ENCODE measurements around the gene TMTC2. TPM values are rescaled to one million over a fixed set of nuclear protein-coding genes. Genes with fewer than 3 reads are reported as not detected.

Gene TMTC2
- total RNA-seq, 1 donor from 2014 or later = 99.3 TPM

- H3K36me3 Mint-ChIP-seq (ENCODE audit: unreplicated experiment) = no peaks in the 10 kb centered on the region
- H3K4me1 Mint-ChIP-seq (ENCODE audit: low read depth, unreplicated experiment) = no peaks in the 10 kb centered on the region
- H3K27me3 Mint-ChIP-seq (ENCODE audit: unreplicated experiment) = no peaks in the 10 kb centered on the region
- no peak overlapping the region for H3K4me3 Mint-ChIP-seq (ENCODE audit: unreplicated experiment)
- TF ChIP-seq CTCF (IDR thresholded peaks at IDR 0.05; ENCODE audit: partially characterized antibody, unreplicated experiment) = no peak
- no peak overlapping the region for H3K27ac Mint-ChIP-seq (ENCODE audit: unreplicated experiment)
- DNase-seq = no peak
- H3K9me3 Mint-ChIP-seq (ENCODE audit: unreplicated experiment) = no peaks in the 10 kb centered on the region
Observed at GRCh38 chr12:83027021-83027723, 340.5 kb downstream of the TMTC2 start.

GRCh38 chr12:83031196-83031595 is 344.5 kb downstream of the TMTC2 start:
- no peaks in the 10 kb centered on the region for H3K9me3 Mint-ChIP-seq (ENCODE audit: unreplicated experiment)
- H3K4me1 Mint-ChIP-seq (ENCODE audit: low read depth, unreplicated experiment) = no peaks in the 10 kb centered on the region
- no peak for TF ChIP-seq CTCF (IDR thresholded peaks at IDR 0.05; ENCODE audit: partially characterized antibody, unreplicated experiment)
- no peak for DNase-seq
- no peak overlapping the region for H3K4me3 Mint-ChIP-seq (ENCODE audit: unreplicated experiment)
- no peaks in the 10 kb centered on the region for H3K36me3 Mint-ChIP-seq (ENCODE audit: unreplicated experiment)
- H3K27ac Mint-ChIP-seq (ENCODE audit: unreplicated experiment) = no peak overlapping the region
- H3K27me3 Mint-ChIP-seq (ENCODE audit: unreplicated experiment) = no peaks in the 10 kb centered on the region

DNA sequence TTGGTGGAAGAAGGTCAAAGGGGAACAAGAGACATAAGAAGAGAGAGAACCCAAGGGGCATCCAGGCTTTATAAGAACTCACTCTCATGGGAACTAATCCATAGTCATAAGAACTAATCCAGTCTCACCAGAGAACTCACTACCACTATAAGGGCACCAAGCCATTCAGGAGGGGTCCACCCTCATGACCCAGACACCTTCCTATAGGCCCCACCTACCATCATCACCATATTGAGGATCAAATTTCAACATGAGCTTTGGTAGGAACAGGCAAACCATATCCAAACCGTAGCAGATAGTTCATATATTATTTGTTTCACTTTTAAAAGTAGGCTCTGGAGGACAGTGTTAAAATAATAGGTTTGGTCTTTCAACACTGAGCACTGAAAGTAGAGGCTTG is 350.1 kb downstream of the TMTC2 start:
- no peak for DNase-seq
- no peak for TF ChIP-seq CTCF (IDR thresholded peaks at IDR 0.05; ENCODE audit: partially characterized antibody, unreplicated experiment)
- Mint-ChIP-seq H3K4me1 (ENCODE audit: low read depth, unreplicated experiment) (peaks cover 2% of the 10 kb centered on the region), H3K27me3 (ENCODE audit: unreplicated experiment) (no peaks in the 10 kb centered on the region), H3K4me3 (ENCODE audit: unreplicated experiment) (no peak overlapping the region), H3K36me3 (ENCODE audit: unreplicated experiment) (no peaks in the 10 kb centered on the region), H3K27ac (ENCODE audit: unreplicated experiment) (no peak overlapping the region), H3K9me3 (ENCODE audit: unreplicated experiment) (no peaks in the 10 kb centered on the region)

- peaks cover 6% of the 10 kb centered on the region for H3K27me3 Mint-ChIP-seq (ENCODE audit: unreplicated experiment)
- H3K4me3 Mint-ChIP-seq (ENCODE audit: unreplicated experiment) = no peak overlapping the region
- no peak overlapping the region for H3K27ac Mint-ChIP-seq (ENCODE audit: unreplicated experiment)
- H3K9me3 Mint-ChIP-seq (ENCODE audit: unreplicated experiment) = no peaks in the 10 kb centered on the region
- no peak for DNase-seq
- peaks cover 10% of the 10 kb centered on the region for H3K4me1 Mint-ChIP-seq (ENCODE audit: low read depth, unreplicated experiment)
- H3K36me3 Mint-ChIP-seq (ENCODE audit: unreplicated experiment) = no peaks in the 10 kb centered on the region
- TF ChIP-seq CTCF (IDR thresholded peaks at IDR 0.05; ENCODE audit: partially characterized antibody, unreplicated experiment) = no peak
Observed at GRCh38 chr12:83039413-83039812, 352.7 kb downstream of the TMTC2 start.

DNA sequence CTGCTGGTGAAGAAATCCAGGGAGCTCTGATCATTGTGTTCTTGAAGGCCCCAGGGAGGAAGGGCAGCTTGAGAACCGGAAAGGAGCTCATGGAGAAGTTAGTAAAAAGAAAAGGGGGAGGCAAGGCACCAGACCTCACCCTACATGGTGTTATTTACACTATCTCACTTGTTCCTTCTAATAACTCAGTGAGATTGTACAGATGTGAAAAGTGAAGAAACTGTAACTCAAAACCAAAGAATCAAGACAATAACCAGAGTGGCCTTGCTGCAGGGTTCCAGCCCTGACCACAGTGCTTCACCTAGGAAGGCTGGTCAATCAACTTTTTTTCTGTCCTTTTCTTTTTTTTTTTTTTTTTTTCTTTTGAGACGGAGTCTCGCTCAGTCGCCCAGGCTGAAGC is 353.6 kb downstream of the TMTC2 start:
- peaks cover 10% of the 10 kb centered on the region for H3K4me1 Mint-ChIP-seq (ENCODE audit: low read depth, unreplicated experiment)
- no peak overlapping the region for H3K4me3 Mint-ChIP-seq (ENCODE audit: unreplicated experiment)
- no peak overlapping the region for H3K27ac Mint-ChIP-seq (ENCODE audit: unreplicated experiment)
- no peak for DNase-seq
- no peak for TF ChIP-seq CTCF (IDR thresholded peaks at IDR 0.05; ENCODE audit: partially characterized antibody, unreplicated experiment)
- H3K9me3 Mint-ChIP-seq (ENCODE audit: unreplicated experiment) = no peaks in the 10 kb centered on the region
- peaks cover 6% of the 10 kb centered on the region for H3K27me3 Mint-ChIP-seq (ENCODE audit: unreplicated experiment)
- no peaks in the 10 kb centered on the region for H3K36me3 Mint-ChIP-seq (ENCODE audit: unreplicated experiment)

Data from glutamatergic neuron (in vitro differentiated cells).